RPMI8226 (cell line): ENCODE results near the gene PPM1H.
A peak's percentile ranks its signal among the peaks of the same experiment; 100 is the strongest.

Source experiments
- DNase-seq: peaks from one replicate; pipeline ENCODE4 v3.0.0-alpha.2; 2015

PPM1H gene

DNA sequence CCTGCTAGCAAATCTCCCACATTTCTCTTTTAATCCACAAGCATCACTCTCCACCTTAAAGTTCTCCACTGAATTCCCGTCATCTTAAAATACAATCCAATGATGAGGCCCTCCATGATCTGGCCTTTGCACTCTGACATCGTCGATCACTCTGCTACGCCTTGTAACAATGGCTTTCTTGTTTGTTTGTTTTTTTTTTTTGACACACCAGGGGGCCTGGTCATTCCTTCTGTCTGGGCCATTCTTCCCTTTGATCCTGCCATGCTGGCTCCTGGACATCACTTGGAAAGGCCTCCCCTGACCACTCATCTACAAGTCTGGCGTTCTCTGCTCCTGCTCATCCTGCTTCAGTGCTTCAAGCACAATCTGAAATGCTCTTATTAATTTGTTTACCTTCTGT lies 233.5 kb downstream of the PPM1H start:
- DNase-seq = no peak

DNA sequence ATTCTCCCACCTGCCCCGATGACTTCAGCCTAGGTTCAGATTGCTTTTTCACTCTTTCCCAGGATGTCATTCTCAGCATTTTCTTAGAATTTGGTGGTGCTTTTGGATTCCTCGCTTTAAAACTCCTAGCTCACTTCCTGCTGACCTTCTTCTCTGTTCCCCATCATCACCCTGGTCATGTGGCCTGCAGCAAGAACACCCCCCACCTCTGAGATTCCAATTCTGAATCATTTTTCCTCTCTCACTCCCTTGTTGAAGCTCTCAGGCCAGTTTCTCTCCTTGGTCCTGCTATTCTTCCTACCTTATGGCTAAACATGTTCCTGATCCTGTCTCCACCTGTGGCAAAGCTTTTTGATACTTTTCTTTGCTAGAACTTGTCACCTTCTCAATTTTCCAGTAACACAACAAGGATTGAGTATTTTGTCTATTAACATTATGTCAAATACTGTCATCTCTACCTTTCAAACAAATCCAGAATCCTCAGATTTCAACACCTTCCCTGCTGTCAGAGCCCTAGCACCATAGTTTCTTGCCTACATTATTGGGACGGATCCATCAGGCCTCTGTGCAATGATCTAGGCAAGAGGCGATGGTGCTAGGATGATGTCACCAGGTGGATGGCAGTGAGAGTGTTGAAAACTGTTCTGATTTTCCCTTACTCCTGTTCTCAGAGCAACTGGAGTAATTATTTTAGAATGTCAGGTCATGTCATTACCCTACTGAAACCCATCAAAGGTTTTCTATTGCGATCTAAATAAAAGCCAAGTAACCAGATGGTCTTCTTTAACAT lies 234.7 kb downstream of the PPM1H start:
- no peak for DNase-seq

DNA sequence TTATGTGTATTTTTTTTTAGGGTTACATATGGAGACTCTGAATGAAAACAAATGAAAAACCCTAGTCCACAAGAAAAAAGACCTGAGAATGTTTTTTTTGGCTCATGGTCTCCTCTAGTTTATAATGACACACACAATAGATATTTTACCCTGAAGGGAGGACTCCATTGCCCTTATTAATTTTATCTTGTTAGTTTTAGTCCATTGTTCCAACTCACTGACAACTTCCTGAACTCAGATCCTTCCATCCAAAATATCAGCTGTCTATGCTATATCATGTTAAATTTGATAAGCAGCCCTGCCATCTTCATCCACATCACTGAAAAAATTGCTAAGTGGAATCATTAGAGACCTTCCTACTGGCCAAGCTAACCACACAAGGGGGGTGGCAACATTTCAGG lies 236.2 kb downstream of the PPM1H start:
- DNase-seq = no peak

DNA sequence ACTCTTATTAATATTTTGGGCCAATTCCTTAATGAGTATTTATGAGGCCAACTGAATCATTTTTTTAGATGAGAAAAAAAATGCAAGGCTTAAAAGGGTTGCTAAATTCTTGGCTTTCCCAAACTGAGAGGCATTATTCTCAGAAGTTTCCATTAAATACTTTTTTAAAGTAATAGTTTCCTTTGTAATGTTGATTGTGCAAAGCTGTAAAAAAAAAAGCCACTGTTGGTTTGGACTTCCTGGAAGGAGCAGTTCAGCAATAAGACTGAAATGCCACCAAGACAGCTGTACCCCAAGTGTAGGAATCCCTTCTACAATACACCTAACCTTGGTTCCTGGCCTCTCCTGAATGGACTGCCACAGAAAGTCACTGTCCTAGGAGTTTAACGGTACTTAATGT lies 237.1 kb downstream of the PPM1H start:
- no peak for DNase-seq

DNA sequence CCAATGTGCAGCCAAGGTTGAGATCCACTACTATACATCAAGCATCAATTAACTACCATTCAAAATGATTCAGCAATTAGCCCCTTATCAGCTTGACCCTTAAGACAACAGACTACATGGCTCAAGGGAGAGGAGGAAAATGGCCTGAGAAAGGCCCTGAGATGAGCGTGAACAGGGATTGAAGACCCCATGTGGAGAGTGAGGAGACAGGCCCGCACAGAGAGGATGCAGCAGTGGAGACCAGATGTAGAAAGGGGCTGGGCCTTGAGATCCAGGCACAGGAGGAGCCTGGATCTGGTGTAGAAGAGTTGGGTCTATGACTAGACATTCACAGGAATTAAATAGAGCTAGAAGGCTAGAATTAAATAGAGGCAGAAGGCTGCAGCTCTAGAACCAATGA lies 239.3 kb downstream of the PPM1H start:
- DNase-seq = no peak

DNA sequence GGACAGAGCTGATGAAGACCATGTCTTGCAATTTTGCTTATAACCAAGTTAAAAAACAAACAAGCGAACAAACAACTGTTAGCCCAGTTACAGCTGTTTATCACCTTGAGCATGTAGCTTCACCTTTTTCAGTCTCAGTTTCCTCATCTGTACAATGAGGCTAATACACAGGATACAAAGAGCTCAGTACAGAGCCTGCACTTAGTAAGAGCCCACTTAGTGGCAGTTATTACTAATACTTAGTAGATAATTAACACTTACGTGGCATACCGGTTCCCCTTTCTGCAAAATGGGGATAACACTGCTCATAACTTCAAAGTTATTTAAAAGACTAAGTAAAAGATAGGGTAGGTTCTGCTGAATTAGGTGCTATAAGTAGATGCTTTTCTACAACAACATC lies 240.3 kb downstream of the PPM1H start:
- DNase-seq = no peak

DNA sequence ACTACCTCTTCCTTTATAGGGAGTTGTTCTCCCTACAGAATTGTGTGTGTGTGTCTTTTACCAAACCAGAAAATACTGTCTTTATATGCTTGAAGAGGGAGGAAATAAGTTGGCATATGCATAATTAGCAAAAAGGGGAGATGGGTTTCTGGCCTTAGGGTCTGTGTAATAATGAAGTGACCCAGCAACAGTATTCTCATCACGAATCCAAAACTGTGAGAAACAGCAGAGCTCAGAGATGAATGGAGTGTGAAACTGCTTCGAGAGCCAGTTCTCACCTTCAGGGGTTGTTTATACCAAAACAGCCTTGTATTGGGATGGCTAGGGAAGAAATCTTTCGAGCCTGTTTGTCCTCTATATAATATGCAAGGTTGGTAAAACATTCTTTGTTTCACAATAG lies 240.8 kb downstream of the PPM1H start:
- DNase-seq = no peak

DNA sequence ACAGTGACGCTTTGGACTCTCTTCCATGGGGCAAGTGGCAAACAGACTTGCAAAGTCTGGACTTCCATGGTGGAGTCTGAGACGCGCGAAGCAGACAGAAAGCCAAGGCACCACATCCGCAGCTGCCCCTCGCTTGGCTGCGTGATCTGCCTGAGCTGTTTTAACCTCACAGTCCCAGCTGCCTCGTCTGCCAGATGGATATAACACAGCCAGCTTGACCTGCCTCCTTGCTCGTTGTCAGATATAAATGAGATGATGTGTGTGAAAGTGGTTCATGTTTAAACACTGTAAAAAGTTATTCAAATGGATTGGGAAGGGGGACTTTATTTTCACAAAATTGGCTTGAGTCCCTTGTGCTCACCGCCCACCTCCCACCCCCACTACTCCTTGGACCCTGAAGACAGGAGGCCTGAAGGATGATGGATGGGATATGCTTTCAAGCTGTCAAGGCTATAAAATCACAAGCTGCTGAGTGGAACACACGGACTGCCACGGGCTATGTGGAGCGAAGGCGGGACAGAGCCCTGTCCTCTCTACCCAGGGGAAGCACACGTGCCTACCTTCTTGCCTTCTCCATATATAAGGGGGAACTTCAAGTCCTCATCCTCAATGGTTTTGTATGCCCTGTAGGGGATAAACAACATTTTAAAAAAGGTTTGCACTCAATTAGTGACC lies 241.4 kb downstream of the PPM1H start:
- no peak for DNase-seq

DNA sequence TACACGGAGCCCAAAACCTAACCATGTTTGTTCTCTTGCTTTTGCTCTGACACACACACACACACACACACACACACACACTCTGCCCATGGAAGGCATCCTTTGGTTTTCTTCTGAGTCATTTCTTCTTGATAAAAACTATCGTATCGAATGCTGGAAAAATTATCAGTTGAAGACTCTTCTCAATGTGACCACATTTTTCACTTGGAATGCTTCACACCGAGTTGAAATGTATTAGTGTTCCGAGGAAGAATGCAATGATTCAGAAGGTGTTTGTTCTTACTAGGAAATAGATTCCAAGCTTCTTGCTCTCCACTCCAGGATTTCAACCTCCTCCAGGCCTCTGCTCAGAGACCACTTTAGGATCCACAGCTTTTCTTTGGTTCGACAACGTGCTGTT lies 242.1 kb downstream of the PPM1H start:
- DNase-seq = no peak

DNA sequence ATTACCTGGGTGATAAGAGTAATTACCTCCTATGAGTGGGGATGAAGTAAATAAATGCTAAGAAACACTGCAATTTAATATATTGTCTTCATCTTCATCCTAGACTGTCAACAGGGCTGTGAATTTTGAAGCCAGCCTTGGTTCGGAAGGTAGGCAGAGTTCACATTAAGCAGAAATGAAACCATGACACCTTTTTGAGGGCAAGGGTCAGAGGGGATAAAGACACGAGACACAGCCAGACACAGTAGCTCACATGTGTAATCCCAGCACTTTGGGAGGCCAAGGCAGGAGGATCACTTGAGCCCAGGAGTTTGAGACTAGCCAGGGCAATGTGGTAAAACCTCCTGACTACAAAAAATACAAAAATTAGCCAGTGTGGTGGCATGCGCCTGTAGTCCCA lies 243.6 kb downstream of the PPM1H start:
- DNase-seq = no peak

DNA sequence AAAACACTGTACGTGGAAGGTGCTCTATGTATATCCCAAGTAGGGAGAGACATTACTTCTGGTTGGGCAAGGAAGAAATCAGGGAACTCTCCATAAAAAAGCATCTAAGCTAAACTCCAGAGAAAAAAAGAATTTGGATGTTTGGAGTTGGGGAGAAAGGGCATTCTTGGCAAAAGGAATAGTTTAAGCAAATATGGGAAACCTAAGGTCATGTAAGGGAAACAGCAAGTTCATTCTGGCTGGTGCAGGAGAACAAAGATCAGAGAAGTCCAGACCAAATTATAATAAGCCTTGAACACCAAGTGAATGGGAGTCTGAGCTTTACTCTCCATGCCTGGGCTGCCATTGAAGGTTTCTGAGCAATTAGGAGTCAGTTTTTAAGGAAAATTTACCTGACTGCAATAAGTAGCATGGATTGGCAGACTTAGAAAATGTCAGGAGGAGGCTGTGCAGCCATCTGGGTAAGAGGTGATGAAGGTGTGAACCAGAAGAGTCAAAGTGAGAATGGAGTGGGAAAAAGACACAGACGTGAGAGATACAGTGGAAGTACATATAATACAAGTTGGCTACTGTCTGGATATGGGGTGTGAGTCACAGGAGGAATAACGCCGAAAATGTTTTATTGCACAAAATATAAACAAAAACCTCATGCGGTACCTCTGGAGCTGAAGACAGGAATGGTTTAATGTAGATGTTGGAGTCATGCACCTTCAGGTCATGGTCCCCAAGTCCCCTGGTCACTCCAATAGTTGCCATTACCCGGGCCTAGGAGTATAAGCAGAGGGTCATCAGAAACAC lies 245.7 kb downstream of the PPM1H start:
- DNase-seq = no peak

DNA sequence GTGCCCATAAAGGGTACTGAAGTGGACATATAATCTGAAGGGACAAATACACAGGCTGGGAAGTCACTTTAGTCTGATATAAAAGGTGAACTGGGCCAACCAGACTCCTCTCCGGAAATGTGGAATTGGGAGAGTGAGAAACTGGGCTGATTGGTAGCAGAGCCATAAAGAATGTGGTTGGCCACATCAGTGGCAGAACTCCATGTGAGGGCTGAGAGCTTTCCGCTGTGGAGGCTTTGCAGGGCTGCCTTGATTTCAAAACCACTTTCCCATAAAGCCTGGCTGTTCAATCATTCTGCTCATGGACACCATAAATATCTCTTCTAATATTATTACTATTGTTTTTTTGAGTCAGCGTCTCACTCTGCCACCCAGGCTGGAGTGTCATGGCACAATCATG lies 248.0 kb downstream of the PPM1H start:
- no peak for DNase-seq

DNA sequence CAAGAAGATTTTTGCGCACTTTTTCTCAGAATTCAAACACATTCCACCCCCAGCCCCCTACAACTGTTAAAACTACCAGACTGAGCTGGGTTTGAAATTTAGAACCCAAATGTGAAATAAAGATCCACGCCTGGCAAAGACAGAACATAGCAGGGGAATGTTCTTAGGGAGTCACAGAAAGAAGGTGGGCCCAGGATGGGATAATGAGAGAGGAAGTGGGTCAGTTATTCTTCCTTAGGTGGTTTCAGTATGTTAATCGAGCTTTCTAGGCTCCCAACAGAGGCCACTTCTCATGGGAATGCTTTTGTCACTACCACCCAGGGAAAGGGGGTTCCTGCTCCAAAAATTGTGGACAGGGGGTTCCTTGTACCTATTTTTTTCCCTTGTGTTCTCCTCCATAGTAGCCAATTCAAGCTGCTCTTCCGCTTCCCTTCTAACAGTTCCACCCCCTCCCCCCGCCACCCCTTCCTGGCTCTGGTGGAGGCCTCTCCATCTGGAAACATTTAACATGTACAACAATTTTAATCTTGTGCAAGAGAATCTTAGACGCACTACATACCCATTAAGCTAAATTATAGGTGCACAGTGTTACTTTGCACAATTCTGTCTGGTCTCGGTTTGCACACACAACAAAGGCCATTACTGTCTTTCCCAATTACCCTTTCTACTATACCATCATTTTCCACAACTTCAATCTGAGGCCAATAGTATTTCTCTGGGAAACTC lies 250.2 kb downstream of the PPM1H start:
- no peak for DNase-seq

DNA sequence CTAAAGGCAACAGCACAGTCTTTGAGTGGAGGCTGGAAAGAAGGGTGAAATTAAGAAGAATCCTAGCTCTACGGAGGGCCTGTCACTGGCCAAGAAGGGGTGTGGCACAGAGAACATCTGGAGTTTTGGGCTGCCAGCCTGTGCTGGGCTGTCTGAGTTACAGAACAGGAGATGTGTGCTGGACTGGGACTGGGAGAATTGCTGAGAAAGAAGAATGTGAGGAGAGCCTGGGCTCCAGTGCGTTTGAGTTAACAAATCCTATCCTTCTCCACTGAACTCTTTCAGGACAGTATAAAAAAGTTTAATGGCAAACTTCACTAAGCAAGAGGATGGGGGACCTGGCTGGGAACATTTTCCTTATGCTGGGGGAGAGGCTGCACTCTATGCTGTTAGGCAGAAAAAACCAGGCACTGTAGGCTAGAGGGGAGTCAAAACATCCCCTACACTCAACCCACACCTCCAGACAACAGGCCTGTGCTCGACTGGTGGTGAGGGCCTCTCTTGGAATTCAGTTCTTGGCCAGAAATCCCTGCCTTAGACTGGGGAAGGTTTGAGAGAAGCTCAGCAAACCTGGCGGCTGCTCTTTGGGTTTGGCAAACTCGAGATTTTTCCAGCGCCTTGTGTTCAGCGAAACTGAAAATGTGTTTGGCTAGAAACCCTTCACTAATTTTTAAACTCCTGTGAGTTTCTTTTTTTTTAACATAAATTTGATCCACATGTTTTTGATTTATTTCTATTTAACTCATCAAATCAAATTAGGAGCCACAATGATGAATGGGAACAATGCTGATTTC lies 251.0 kb downstream of the PPM1H start:
- peak; percentile 29 for DNase-seq

DNA sequence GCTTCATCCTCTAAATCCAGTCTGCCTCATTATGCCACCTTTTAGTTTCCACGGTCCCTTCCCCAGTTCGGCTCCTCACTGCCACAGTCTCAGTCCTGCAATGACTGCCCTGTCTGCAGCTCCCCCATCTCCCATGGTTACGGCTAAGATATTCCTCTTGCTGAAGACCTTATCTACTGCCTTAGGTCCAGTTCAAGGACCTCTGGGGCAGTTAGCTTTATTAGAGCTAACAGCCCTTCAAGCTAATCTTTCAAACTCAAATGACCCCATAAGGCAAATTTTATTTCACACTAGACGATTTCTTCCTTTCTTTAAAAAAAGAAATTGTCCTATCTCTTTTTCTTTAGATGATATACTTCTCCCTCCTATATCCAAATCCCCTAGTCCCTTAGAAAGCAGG lies 253.6 kb downstream of the PPM1H start:
- DNase-seq = no peak

DNA sequence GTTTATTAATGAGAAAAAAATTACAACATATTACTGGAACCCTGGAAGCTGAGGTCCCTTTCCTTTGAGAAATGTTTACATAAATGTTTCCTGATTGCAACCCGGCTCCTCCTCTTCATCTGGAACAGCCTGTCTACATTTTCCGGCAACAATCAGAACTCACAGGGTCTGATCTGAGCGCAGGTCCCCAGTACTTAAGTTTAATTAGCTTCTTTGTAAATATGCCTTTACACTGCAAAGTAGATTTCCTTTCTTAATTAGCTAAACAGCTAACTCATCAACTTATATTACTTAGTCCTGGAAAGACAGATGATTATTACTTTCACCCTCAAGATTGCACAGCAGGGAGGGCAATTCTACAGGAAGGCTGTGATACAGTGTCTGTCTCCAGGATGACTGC lies 255.3 kb downstream of the PPM1H start:
- no peak for DNase-seq

DNA sequence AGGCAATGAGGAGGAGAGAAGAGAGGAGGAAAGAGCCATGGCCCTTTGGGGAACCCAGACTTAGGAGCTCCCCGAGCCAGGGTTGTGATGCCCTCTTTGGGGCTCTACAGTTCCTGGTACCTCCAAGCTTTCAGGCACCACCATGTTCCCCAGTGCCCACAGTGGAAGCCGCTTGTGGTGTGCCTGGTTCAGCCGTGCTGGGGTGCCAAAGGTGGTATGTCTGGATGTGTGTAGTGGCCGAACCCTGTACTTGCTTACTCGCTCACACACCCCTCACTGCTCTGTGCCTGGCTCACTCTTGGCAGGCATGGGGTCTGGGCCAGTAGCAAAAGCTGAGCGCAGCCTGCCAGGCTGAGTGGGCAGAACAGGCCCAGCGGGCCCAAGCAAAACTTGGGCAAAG lies 257.6 kb downstream of the PPM1H start:
- DNase-seq = no peak

DNA sequence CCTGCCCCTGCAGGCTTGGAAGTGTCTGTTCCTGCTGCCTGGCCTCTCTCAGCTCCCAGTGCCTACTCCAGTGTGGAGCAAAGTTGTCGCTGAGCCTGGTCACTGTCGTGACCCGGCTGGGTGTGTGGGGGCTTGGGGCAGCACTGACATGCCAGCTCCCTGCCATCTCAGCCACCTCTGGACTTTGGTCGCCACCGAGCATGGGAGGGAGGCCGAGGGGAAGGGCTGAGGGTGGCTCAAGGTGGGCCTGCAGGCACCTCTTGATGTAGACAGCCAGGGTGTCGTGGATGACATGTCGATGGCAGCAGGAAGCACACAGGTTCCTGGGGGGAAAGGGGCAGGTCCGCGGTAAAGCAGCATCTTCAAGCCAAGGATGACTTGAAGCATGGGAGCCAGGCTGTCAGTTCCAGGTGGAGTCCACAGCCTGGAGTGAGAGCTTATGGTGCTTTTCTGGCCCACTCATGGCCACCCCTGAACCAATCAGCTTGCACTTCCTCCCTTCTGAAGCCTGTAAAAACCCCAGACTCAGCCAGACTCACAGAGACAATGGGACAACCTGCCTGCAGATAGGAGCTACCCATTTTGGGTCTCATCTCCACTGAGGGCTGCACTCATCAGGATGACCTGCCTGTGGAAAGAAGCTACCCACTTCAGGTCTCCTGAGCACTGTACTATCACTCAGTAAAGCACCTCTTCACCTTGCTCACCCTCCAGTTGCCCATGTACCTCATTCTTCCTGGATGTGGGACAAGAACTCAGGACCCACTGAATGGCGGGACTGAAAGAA lies 258.2 kb downstream of the PPM1H start:
- no peak for DNase-seq

DNA sequence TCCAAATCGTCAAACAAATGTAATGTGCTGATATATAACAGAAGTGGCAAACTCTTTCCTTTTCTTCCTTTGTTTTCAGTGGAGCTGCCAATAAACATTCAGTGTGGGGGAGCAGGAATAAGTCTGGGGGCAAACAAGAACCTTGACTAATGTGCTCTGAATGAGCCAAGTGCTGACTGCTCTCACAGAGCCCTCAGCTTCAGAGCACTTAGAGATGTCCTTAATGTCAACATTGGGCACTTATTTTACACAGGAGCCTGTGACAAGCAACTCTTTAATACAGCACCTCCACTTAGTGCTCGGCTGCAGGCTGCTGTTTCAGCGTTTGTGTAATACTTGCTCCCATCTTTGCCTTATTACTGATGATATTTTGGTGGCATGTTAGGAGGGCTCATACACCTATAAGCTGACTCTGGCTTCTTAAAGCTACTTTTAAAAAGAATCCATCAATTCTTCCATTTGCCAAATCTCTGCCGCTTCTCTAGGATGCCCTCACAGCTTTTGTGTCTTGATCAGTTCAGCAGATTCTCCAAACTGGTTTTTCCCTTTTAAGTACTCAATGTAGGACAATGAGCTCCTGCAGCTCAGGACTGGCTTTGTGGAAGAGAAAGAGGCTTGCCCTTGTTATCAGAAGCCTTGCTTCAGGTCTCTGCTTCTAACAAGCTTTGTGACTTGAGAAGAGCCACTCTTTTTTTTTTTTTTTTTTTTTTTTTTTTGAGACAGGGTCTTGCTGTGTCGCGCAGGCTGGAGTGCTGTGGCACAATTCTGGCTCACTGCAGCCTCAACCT lies 261.7 kb downstream of the PPM1H start:
- no peak for DNase-seq

DNA sequence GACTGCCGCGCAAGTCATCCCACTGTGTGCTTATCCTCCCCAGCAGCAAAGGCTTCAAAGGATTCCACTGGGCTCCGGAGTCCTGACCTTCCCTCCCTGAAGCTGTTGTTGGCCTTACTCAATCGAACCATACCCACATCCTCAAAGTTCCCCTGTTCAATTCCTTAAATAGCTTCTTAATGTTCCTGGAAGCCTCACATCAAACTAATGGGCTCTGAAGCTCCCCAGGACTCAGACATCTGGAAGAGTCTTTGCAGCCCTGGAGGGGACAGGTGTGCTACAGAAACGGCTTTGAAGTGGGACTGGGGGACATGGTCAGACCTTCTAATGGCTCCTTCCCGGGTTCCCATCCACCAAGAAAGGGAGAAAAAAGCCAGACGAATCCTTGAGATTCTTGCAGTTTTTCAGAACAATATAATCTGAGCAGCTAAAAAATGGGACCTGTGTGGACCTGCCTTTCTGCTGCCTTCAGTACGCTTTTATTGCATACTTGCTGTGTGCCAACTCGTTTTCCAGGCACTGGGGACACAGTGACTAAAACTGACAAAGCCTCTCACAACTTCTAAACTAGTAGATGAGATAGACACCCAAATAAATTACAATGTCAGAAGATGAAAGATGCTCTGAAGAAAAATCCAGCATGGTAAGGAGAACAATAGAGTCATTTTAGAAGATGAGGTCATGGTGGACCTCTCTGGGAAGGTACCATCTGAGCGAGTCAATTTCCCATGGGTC lies 263.8 kb downstream of the PPM1H start:
- DNase-seq = no peak
